T47D (cell line): ENCODE results near the gene UMODL1.

Experiments
- DNase-seq, 2 experiments: peaks; one replicate each; pipeline versions ENCODE4 v3.0.0 to v3.0.0-alpha.2; 2011 to 2012; ENCODE audit warnings: low read depth in 1 of 2, low spot score in 1 of 2
- JUND ChIP-seq: IDR thresholded peaks from 2 replicates; pipeline ENCODE4 v1.6.1; 2012; ENCODE audit warnings: low read depth
- in situ Hi-C: cut with HindIII; loops from 2 replicates; pipeline ENCODE4 v1.10.0; 2016; ENCODE audit warnings: low sequenced_read_pairs, low pct_unique_long_range_greater_than_20kb

UMODL1 gene

DNA sequence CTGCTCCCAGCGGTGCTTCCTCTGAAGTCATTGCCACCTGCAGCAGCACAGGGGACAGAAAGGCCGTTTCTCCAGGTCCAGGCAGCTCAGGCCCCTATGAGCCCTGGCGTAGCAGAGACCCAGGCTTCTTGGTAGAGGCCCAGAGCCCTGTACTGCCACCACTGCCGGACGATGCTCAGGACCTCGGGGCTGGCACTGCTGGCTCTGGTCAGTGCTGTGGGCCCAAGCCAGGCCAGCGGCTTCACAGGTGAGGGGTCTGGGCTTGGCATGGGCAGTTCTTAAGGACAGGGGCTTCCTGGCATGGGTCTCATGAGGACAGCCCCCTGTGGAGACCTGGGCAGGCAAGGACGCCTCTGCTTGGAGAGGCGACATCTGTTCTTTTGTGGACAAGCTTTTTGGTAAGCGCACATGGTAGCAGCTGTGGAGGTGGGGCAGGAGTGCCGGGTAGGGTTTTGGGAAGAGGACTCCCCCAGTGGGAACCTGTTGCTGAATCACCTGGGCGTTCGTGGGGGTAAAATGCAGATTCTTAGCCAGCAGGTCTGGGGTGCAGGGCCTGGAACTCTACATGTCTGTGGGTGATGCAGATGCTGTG is at the start of gene UMODL1:
Gene UMODL1, plus strand, starts transcription at position 172 of the 592 bp plus-strand sequence. Its CDS starts 0 bp downstream, at position 172.
- in situ Hi-C loops: no loop called here
- TF ChIP-seq JUND: no peak
- no peak for DNase-seq

DNA sequence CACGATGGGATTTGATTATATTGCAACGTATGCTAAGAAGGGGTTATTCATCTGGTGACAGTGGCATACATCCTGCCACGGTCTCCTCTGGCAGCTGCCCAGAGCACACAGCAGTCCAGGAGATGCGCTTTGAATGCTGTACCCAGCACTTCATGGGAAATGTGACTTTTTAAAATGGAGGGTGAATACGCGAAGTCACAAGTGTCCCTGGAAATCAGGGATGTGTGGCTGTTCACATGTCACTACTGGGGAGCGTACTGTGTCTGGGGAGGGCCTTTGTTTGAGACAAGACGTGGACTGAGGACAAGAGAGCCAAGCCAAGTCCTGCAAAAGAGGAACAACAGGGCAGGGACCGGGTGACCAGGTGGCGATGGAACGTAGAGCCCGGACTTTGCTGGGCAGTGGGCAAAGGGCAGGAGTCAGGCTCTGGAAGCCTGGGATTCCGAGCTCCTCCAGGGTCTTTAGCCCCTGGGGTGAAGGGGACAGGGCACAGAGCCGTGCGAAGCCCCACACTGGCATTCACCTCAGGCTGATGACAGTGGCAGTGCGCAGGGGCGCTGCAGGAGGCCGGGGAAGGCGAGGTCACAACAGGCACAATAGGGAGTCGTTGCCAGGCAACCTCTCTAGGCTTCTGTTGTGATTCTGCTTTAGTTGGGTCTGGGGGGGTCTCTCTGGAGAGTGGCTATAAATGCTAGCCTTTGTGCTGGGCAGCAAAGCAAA is 49.6 kb upstream of the UMODL1 start:
- DNase-seq: no peak
- in situ Hi-C loops: no loop called here
- TF ChIP-seq JUND: no peak

GRCh38 chr21:42022091-42022430 is 49.1 kb upstream of the UMODL1 start:
- no peak for DNase-seq
- TF ChIP-seq JUND: no peak
- in situ Hi-C loops: no loop called here

- TF ChIP-seq JUND: no peak
- no peak for DNase-seq
- in situ Hi-C loops: no loop called here
Measured at GRCh38 chr21:42022906-42023305, 48.2 kb upstream of the UMODL1 start.

GRCh38 chr21:42025376-42026081 is 45.6 kb upstream of the UMODL1 start:
- TF ChIP-seq JUND: no peak
- in situ Hi-C loops: no loop called here
- DNase-seq: no peak

- TF ChIP-seq JUND: no peak
- DNase-seq: no peak
- in situ Hi-C loops: no loop called here
Measured at GRCh38 chr21:42026082-42026435, 45.1 kb upstream of the UMODL1 start.

DNA sequence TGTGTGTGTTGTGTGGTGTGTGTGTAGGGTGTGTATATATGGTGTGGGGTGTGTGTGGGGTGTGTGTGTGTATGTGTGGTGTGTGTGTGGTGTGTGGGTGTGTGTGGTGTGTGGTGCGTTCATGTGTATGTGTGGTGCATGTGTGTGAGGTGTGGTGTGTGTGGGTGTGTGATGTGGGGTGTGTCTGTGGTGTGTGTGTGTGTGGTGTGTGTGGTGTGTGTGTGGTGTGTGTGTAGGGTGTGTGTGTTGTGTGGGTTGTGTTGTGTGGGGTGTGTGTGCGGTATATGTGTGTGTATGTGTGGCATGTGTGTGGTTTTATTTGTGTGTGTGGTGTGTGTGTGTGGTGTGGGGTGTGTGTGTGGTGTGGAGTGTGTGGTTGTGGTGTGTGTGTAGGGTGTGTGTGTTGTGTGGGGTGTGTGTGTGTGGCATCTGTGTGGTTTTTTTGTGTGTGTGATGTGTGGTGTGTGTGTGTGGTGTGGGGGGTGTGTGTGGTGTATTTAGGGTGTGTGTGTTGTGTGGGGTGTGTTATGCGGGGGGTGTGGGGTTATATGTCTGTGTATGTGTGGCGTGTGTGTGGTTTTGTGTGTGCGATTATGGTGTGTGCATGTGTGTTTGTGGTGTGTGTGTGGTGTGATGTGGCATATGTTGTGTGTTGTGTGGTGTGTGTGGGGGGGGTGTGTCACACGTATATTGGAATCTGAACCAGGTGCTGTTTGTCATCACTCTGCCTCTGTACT is 43.9 kb upstream of the UMODL1 start:
- TF ChIP-seq JUND: no peak
- in situ Hi-C loops: no loop called here
- peak in 1 of 2 experiments; percentile 21 for DNase-seq

GRCh38 chr21:42027822-42028765 is 43.0 kb upstream of the UMODL1 start:
- TF ChIP-seq JUND: no peak
- no peak for DNase-seq
- in situ Hi-C loops: no loop called here

DNA sequence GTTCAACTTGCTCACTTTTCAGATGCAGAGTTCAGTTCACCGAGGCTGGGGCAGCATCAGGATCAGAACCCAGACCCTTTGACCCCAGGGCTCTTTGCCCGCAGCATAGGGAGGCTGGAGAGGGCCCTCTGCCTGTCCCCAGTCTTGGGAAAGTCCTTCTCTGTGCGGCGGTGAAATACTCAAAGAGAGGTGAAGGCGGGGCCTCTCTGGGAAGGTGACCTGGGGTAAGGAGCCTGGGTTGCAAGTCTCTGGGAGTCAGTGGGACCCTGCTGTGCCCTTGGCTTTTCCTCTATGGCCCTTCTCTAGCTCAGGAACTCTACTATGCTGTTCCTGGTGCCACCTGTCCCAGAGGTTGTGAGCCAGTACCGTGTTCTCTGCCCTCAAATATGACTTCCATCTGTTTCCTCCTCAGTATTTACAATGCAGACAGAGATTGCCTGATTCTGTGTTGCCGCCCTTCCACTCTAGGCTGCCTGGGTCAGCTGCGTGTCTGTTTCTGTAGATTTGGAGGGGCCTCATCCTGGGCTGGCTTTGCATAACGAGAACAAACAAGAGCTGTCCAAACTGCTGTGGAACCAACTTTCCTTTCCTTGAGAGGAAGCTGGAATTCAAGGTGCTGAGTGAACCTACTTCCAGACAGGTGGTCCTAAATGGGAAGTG is 42.2 kb upstream of the UMODL1 start:
- TF ChIP-seq JUND: no peak
- in situ Hi-C loops: no loop called here
- no peak for DNase-seq

GRCh38 chr21:42030311-42030710 is 40.8 kb upstream of the UMODL1 start:
- in situ Hi-C loops: no loop called here
- DNase-seq: no peak
- no peak for TF ChIP-seq JUND

DNA sequence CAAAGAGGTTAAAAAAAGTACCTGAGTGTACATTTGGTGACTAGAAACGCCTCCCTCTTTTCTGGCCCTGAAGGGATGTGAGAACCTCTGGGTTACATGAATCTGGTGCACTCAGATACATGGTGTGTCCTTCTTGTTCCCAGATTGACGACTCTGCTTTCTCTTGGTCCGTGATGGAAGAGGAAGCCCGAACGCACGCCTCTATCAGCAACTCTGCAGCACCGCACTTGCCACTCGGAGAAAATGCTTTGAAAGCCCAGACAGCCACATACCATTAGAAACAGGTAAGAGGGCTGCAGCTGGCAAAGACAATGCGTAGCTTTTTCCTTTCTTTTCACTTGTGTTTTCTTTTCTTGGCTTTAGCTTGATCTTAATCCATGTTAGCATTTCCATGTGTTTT is 39.9 kb upstream of the UMODL1 start:
- no peak for DNase-seq
- no peak for TF ChIP-seq JUND
- in situ Hi-C loops: no loop called here

- DNase-seq: no peak
- in situ Hi-C loops: no loop called here
Measured at GRCh38 chr21:42031816-42032215, 39.3 kb upstream of the UMODL1 start.

More at GRCh38 chr21:42031816-42032215, 39.3 kb upstream of the UMODL1 start:
- TF ChIP-seq JUND: no peak
